Measurements from ENCODE around the gene SLC16A10. TPM values are rescaled to one million over a fixed set of nuclear protein-coding genes. Genes with fewer than 3 reads are reported as not detected.

The SLC16A10 gene
- total RNA-seq, 4 donors from 2014 or later = 2.5 to 9.5 (median 9.3) TPM

DNA sequence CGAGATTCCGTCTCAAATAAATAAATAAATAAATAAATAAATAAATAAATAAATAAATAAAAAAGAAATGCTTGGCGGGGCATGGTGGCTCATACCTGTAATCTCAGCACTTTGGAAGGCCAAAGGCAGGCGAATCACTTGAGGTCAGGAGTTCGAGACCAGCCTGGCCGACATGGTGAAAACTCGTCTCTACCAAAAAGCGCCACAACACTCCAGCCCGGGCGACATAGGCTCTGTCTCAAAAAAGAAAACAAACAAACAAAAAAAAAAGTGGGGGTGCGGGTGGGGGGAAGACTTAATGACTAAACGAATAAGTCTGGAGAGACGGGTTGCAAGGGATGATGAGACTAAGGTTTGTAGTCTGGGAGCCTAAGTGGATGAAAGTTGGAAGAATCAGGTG, 170.7 kb downstream of the SLC16A10 start:
- Histone ChIP-seq H3K36me3 (no peaks in the 10 kb centered on the region), H3K4me1 (peaks cover 0 to 9% (median 0%) of the 10 kb centered on the region in 4 donors), H3K27ac (no peak overlapping the region), H3K4me3 (no peak overlapping the region), H3K9me3 (no peaks in the 10 kb centered on the region), H3K27me3 (no peaks in the 10 kb centered on the region)
- no peak for TF ChIP-seq POLR2A (IDR thresholded peaks at IDR 0.05)
- TF ChIP-seq, protein P1, sequence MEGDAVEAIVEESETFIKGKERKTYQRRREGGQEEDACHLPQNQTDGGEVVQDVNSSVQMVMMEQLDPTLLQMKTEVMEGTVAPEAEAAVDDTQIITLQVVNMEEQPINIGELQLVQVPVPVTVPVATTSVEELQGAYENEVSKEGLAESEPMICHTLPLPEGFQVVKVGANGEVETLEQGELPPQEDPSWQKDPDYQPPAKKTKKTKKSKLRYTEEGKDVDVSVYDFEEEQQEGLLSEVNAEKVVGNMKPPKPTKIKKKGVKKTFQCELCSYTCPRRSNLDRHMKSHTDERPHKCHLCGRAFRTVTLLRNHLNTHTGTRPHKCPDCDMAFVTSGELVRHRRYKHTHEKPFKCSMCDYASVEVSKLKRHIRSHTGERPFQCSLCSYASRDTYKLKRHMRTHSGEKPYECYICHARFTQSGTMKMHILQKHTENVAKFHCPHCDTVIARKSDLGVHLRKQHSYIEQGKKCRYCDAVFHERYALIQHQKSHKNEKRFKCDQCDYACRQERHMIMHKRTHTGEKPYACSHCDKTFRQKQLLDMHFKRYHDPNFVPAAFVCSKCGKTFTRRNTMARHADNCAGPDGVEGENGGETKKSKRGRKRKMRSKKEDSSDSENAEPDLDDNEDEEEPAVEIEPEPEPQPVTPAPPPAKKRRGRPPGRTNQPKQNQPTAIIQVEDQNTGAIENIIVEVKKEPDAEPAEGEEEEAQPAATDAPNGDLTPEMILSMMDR (IDR thresholded peaks at IDR 0.05) = no peak
- no peak for DNase-seq

DNA sequence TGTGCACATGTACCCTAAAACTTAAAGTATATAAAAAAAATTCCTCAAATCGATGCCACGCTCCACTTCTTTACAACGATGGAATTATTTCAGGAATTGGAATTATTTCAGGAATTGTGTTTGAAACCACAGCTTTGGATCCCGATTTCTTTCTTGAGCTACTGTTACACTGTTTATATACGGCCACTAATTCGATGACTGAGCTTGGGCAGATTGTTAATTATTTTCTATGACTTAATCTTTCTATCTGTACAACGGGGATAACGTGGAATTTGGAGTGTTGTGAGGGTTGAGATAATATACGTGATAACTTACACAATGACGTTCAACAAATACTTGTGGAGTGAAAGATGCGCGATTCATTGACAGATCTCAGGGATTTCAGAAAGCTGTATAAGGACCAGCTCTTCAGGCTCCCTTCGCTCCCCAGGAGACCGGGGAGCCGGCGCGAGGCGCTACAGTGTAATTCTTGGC, 171.3 kb downstream of the SLC16A10 start:
- no peak for DNase-seq
- peak overlapping the region in 3 of 4 donors; percentile 82 to 85 (median 82) for H3K4me3 ChIP-seq
- H3K36me3 ChIP-seq = peaks cover 0 to 2% (median 0%) of the 10 kb centered on the region in 3 donors
- H3K27ac ChIP-seq = peak overlapping the region; percentile 20 to 90 (median 86)
- TF ChIP-seq, protein P1 (IDR thresholded peaks at IDR 0.05) = no peak
- TF ChIP-seq POLR2A (IDR thresholded peaks at IDR 0.05) = no peak
- peaks cover 0 to 9% (median 0%) of the 10 kb centered on the region in 4 donors for H3K4me1 ChIP-seq
- H3K27me3 ChIP-seq = no peaks in the 10 kb centered on the region
- no peaks in the 10 kb centered on the region for H3K9me3 ChIP-seq

DNA sequence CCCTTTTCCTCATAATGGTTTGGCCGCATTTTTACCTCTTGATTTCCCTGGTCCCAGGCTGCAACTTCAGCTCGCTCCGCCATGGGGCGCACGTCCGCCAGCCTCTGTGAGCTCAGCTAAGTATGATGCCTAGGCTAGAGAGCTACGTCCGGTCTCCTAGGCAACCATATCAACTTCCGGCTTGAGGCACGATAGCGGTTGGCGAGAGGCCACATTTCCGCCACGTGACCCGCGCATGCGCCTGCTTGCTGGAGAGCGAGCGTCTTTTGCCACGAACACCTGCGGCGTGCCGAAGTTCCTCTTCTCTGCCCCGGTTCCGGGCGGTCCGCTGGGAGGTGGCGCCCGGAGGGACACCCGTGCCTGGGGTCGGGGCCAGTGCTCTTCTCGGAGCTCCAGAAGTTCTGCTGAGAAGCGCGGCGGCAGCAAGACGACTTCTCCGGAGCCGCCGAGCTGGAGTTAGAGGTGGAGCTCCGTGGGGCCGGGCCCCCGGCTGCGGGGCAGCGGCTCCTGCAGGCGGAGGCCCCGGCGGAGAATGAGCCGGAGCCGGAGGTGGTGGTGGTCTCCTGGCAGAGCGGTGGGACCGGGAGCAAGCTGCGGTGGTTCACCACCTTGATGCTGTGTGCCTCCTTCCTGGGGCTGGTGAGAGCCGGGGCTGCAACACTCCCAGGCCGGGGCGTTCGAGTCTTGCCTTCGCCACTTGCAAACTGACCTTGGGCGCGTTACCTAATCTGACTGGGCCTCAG, 172.0 kb downstream of the SLC16A10 start:
- DNase-seq = peak; percentile 98 to 100 (median 99)
- peak overlapping the region; percentile 70 to 85 (median 82) for H3K4me3 ChIP-seq
- no peaks in the 10 kb centered on the region for H3K9me3 ChIP-seq
- H3K36me3 ChIP-seq = peaks cover 0 to 8% (median 0%) of the 10 kb centered on the region in 3 donors
- TF ChIP-seq POLR2A (IDR thresholded peaks at IDR 0.05) = peak; percentile 76 to 78
- TF ChIP-seq, protein P1 (IDR thresholded peaks at IDR 0.05) = peak; percentile 93 to 100 (median 99)
- H3K4me1 ChIP-seq = peaks cover 0 to 9% (median 0%) of the 10 kb centered on the region in 4 donors
- H3K27me3 ChIP-seq = no peaks in the 10 kb centered on the region
- peak overlapping the region; percentile 86 to 92 (median 88) for H3K27ac ChIP-seq

DNA sequence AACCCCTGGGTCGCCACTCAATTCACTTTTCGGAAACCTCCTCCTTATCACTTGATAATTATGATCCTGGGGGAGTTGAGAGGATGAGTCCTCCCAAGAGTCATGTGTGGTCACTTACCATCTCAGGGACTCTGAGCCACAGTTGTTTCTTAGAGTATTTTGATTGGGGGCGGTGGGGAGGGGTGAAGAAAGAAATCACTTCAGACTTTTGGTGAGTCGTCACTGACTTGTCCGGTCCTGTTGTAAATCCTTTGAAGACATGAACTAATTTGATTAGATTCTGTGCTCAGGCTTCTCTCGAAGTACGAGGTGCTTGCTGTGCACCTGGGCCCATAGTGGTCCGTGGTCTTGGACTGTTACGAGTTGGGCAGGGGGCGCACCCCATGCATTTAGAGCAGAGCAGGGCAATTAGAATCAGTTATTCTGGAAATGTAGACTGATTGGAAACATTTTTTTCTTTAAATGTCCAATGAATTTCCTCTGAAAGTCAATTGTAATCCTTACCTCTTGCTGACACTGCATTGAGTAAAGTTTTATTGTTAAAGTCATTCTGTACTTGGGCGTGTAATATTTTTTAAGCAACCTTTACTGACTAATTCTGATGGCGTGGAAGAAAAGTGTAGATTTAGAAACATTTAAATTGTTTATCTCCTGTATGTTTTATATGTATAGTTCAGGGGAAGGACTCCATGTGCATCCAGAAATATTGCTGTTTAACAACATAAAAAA, 173.4 kb downstream of the SLC16A10 start:
- TF ChIP-seq, protein P1 (IDR thresholded peaks at IDR 0.05) = no peak
- no peak for TF ChIP-seq POLR2A (IDR thresholded peaks at IDR 0.05)
- no peaks in the 10 kb centered on the region for H3K9me3 ChIP-seq
- H3K27ac ChIP-seq = no peak overlapping the region
- H3K27me3 ChIP-seq = no peaks in the 10 kb centered on the region
- DNase-seq = no peak
- H3K4me1 ChIP-seq = peaks cover 0 to 9% (median 0%) of the 10 kb centered on the region in 4 donors
- H3K36me3 ChIP-seq = peaks cover 0 to 20% (median 0%) of the 10 kb centered on the region in 3 donors
- H3K4me3 ChIP-seq = peak overlapping the region in 3 of 4 donors; percentile 82 to 85 (median 82)

DNA sequence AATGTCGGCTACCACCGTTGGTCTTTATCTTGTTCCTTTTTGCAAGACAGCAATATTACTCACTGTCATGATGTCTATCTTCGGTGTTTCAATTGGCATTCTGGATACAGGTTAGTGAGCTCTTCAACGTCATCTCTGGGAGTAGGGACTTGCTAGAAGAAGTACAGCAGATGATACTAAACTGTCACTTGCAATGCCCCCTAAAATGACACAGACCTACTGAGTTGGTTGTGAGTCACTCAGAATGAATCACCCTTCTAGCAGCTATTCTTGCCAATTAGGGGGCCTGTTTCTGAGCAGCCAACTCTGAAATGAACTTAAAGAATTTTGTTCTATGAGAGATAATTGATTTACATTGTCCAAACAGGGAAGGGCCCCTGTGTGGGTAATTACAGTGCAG, 176.5 kb downstream of the SLC16A10 start:
- Histone ChIP-seq H3K27me3 (no peaks in the 10 kb centered on the region), H3K9me3 (no peaks in the 10 kb centered on the region), H3K36me3 (peaks cover 0 to 40% (median 0%) of the 10 kb centered on the region in 3 donors), H3K4me1 (peaks cover 0 to 9% (median 0%) of the 10 kb centered on the region in 4 donors), H3K4me3 (no peak overlapping the region), H3K27ac (no peak overlapping the region)
- DNase-seq = no peak
- TF ChIP-seq POLR2A (IDR thresholded peaks at IDR 0.05) = no peak
- TF ChIP-seq, protein P1 (IDR thresholded peaks at IDR 0.05) = no peak

Measured in Peyer's patch (tissue), 4 donors.